GM21529 (cell line): ENCODE results near the gene PRKCE.

Experiments used
- ATAC-seq: cut with Tn5 transposase; IDR thresholded peaks from one replicate; pipeline ENCODE4 v1.9.1; 2021; ENCODE audit not compliant: unreplicated experiment

The PRKCE gene

DNA sequence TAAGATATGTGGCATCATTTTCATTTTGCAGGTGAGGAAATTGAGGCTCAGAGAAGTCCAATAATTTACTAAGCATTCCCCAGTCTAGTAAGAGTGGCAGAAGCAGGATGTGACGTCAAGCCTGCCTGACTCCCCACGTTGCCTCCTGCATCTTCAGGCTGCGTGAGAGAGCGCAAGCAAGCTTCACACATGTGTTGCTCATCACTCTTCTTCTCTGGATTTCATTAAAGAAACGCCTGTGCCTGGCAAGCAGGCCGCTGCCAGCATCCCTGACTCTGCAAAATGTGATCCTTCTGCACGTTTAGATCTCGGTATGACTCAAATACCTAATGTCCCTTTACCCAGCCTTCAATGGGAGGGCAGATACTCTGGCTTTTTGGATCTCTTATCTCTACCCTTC is 96.8 kb downstream of the PRKCE start:
- ATAC-seq, result no peak

DNA sequence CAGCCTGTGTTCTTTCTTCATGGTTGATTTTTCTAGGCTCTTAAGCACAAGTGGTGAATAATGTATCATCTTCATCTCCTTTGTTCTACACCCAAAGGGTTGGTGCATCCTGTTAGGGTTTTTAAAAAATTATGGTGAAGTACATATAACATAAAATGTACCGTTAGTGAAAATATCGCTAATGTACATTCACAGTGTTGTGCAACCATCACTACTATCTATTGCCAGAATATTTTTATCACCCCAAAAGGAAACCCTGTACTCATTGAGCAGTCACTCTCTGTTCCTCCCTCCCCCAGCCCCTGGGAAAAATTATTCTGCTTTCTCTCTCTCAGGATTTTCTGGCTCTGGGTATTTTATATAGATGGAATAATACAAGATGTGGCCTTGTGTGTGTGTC is 98.5 kb downstream of the PRKCE start:
- ATAC-seq, result no peak

DNA sequence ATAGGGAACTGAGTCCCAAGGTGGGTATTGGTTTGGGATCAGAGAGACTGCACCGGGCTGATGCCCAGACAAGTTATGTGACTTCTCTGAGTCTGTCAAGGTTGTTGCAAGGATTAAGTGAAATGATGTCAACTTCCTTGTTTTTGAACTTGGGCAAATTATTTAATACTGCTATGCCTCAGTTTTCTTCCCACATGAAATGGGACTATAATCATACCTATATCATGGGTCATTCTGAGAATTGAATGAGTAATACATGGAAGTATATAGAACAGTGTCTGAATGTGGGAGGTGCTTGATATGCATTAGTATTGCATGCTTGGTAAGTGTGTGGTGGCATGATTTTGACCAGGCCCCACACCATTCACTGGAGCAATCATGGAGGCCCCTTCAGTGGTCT is 99.0 kb downstream of the PRKCE start:
- ATAC-seq, result no peak

DNA sequence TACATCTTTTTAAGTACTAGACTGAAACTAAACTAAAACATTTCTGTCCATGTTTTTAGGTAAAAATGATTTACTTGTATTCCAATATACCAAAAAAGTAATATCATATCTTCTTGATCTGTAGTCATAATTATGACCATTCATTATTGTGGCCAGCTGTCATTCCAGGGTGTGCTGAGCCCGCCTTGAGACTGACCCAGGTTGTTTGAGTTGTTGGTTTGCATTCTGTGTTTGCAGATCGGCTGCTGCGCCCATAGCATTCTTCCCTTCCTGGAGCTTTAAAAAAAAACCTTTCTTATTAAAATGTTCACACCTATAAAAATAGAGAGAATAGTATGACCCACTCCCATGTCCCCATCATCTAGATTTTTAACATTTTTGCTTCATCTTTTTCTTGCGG is 101.9 kb downstream of the PRKCE start:
- no peak for ATAC-seq

DNA sequence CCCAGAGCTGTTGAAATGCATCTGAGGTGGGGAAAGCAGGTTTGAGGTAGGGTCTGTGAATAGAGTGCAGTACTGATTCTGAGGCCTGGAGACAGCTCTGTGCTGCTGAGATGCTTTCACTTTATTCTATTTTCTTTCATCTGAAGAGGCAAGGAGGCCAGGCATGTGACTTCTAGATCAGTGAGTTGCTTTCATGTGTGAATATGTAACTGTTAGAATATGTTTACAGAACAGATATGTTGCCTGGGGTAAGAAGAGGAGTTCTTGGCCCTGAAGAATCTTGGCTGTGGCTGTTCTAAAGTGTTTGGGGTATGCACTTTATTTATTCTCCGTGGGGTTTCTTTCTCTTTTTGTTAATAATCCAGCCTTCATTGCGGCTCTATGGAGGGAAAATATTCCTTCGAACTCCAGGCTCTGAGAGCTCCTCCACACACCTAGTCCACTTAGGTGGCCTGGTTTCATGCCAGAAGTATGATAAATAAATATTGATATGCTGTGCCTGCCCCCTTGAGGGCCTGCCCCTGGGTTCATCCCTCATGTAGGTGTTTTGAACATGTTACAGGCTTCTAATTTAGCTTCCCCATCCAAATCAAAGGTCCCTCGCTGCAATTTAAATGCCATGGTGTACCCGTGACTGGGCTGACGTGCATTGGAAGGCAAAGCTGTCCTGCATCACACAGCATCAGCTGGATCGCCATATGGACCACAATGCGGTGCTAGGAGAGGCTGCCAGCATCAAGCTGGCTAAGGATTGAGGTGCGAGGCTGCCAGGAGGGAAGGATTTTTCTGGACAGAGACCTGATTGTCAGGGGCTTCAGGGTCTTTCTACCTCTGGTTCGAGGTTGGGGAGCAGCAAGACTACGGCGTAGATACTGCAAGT is 102.9 kb downstream of the PRKCE start:
- no peak for ATAC-seq

DNA sequence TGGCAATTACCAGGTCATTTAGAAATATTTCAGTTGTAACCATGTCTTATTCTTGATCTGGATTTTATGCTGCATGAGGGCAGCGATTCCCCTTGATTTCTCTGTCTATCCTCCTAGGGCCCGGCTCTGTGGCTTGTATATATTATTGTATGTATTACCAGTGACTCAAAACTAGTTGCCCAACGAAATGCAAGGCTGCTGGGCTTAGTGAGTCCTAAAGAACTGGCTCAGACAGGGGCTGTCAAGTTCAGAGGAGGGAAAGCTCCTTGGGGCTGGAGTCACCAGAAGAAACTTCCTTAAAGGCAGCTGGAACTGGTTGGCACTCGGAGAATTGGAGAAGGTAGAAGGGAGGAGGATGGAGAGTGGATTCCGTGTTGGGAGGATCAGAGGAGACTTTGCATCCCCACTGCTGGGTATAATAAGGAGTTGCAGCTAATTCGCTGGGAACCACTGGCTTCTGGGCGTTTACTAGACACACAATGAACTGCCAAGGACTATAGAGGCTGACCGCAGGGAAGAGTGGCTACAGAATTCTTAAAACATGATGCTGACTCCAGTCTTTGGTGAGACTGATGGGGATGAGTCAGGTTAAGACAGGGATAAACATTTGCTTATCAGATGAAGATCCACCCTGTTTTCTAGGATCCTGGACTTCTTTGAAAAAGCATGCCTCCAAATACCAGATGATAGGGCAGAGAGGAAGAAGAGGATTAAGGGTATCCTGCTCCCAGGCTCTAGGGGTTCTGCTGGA is 104.3 kb downstream of the PRKCE start:
- no peak for ATAC-seq

DNA sequence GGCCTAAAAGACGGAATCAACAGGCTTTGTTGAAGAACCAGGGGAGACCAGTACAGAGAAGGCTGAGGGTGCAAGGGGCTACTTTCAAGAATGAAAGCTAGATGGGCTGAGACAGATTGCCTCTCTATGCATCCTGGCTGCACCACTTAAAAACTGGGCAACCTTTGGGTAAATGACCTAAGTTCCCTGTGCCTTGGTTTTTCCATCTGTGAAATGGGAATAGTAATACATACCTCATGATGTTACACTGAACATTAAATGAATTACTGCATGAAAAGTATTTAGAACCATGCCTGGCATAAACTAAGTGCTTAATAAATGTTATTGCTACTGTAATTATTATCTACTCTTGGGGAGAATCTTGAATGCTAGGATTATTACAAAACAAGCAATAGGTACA is 106.5 kb downstream of the PRKCE start:
- ATAC-seq, result no peak

DNA sequence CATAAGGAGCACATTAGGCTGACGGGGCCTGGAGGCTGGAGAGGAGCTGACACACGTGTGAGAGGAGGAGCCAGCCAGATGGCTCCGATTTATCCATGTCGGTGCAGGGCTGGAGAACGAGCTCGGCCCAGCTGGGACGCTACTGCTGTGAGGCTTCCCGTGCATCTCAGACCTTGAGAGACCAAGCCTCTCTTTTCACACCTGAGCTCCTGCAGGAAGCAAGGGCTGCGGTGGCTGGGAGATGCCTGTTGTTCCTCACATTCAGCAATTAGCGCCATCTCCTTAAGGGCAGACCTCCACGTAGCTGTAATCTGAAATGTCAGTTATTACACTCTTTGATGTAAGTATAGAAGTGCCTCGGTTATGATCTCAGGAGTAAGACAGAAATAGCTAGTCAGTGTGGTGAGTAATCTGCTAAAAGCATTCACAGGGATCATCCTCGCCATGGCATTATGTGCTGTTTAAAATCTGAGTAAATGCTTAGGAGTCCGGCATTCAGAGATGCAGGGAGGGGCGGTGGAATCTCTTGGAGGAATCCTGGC is 107.9 kb downstream of the PRKCE start:
- no peak for ATAC-seq

DNA sequence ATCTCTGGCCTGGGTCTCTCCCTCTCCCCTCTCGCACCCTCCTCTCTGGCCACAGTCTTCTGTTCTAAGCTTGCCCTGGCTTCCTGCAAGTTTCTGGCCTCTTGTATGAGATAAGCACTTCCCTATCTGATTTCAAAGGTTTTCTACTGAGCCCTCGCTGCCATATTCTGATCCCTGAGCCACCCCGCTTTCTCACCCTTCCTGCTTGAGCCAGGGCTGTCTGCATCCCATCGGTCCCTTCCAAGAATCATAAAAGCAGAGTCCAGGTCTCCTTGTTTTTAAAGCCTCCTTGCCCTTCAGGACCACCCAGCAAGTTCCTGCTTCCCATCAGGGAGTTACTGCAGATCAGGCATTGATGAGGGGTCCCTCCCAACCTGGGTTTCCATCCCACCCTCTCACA is 110.2 kb downstream of the PRKCE start:
- no peak for ATAC-seq

DNA sequence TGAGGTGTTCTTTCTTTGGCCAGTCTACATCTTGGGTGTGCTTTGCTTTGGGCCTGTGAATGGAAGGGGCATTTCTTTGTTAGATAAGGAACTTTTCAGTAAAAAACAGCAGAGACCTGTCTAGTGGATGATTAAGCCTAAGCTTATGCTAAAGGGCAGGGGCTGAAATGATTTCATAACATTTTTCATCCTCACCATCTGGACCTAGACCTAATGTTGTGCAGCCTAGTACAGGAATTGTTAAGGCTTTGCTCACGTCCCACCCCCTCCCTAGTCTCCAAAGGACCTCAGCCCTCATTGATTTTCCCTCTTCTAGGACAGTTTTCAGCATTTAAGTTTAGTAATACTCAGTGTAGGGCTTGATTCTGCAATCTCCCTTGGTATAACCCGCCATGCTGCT is 111.8 kb downstream of the PRKCE start:
- no peak for ATAC-seq

DNA sequence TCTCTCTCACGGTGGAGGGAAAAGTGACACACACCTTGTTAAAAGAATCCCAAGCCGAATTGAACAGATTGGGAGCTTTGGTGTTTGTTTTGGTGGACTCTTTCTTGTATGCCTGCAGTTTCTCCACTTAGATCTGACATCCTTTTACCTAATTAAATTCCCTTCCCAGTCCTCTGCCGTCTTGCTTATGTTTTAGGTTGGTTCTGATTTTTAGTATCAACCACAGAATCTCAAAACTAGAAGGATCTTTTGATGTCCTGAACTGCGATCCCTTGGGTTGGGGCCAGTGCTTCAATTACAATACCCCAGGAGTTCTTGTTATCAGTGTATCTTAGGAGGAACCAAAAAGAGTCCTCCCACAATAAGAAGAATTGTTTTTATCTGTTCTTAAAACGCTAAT is 112.3 kb downstream of the PRKCE start:
- no peak for ATAC-seq

DNA sequence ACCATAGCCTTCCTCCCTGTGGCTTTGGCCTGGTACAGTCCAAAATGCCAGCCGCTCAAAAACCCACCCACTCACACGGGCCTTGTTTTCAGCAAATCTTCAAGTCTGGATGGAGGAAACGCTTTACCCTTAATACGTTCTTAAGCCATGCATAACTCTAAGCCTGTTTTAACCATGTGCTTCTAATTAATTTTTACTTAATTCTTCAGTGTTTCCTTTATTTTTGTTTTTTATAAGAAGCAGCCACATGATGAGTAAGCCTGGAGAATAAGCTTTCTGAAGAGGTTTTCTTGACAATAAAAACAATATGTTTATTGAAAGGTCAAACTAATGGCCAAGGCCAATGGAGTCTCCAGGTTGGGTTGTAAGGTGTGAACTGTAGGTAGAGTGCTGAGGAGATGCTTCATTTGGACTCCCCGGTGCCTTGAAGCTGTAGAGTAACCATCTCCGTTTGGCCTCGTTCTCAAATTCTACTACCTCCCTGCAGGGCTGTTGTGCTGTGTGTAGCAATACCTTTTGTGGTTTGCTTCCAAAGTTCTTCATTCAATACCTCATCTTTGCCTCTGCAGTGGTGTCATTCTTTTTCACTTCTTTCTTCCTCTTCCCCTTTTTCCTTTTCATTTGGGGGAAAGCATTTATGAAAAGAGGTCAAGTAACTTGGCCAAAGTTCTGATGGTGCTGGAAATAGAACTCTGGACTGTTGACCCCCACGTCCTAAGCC is 113.7 kb downstream of the PRKCE start:
- ATAC-seq, result no peak

DNA sequence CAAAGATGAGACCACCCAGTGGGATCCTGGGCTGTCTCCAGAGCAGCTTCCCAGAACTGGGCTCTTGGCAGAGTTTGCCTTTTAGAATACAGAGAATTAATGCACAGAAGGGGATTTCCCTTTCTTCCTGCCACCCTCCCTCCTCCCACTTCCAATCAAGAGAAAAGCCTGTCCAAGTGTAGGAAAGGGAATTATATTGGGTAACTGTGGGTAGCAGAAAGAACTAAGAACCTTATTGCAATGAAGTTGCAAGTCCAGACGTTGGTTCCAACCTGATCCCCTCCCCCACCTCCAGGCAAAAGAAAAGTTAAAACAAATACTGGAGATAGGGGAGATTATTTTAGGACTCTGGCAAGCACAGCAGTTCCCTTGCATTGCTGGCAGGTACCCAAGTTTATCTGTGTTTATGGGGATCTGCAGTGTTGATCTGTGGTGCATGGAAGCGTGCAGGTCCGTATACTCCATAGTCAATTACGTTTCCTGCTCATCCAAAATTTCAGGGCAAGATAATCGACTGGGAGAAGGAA is 114.3 kb downstream of the PRKCE start:
- ATAC-seq, result no peak

DNA sequence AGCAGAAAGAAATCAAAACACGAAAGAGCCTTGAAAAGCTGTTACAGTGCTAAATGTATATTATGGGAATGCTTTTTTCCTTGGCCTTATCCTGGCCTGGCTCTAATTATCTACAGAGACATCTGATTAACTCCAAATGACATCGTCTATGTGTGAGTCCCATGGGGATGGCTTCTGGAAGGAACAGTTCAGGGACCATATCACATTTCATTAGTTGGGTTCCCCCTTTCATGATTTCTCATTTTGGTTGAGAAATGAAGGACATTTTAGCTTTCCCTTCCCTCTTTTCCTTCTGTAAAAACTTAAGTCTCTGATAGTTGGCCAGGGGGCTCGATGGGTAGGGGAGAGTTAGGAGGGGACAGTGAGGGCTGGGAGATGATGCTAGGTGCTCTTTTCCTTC is 116.7 kb downstream of the PRKCE start:
- no peak for ATAC-seq

DNA sequence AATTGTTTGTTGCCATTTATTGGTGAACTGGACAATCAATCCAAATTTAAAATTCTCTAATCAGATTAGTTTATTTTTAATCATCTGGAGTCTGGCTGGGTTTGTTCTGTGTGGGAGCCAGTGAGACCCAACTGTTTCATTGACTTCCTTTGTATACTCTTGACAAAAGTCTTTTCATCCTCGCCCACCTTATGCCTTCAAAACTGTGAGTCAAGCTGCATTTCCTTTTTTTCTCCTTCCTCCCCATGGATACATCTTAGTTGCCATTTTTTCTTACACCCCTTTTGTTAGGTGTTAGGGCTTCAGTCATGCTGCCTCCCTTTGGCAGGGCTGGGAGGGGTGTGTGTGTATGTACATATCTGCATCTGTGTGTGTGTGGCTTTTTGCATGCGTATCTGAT is 117.6 kb downstream of the PRKCE start:
- no peak for ATAC-seq

DNA sequence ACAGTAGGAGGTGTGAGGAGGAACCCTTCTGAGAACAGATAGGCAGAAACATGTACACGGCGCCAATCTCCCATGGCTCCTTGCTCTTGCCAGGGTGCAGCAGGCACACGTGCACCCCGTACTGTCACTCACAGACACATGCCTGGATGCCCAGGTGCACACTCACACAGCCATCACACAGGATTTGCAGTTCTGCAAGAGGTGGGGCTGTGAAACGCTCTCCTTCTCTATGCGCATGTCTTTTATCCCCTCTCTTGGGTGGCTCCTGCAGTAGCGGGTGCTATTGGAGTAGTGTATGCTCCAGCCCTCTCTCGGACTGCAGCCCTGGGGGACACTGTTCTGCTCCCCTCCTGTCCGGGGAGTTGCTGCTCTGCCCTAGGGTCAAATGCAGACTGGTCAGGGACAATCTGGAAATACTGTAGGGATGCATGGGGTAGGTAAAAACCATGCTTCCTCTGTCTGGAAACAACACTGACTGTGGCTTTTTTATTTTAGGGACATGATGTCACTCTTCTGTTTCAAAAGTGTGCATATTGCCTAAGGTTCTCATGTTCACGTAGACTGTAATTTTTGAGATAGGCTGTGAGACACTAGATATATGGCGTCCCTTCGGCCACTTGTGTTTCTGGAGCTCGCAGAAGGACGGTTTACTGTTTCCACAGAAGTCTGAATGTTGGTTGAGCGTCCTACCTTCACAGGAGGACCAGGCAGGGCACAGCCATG is 118.5 kb downstream of the PRKCE start:
- ATAC-seq, result no peak

DNA sequence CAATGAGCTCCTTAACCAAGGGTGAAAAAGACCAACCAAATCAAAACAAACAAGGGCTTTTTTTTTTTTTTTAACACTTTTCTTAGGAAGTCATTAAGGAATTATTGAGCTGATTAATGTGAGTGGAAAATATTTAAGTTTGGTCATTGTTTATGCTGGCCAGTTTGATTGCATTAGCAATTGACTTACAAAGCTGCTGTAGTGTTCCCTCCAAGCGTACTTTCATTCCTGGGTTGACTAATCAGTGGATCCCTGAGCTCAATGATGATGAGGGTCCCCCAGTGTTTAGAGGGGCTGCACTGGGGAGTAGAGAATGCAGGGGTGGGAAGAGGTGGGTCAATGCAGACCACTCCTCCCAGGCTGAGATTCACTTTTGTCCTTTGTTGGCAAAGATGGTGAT is 119.3 kb downstream of the PRKCE start:
- no peak for ATAC-seq

DNA sequence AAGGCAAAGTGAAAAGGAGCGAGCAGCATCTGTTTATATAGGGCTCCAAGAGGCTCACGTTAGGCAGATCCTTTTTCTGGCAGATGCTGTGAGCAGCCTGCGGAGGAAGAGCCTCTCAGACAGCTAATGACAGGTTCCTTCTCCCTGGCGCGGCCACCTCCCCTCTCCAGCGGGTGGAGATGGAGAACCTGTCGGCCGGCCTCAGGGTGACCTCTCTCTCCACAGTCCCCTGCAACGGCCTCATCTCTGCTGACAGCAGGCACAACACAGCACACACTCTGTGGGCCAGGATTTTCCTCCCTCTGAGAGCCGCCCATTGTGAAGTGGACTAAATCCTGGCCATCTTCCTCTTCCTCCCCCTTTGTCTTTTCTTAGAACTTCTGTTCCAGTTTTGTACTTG is 119.8 kb downstream of the PRKCE start:
- ATAC-seq, result no peak

DNA sequence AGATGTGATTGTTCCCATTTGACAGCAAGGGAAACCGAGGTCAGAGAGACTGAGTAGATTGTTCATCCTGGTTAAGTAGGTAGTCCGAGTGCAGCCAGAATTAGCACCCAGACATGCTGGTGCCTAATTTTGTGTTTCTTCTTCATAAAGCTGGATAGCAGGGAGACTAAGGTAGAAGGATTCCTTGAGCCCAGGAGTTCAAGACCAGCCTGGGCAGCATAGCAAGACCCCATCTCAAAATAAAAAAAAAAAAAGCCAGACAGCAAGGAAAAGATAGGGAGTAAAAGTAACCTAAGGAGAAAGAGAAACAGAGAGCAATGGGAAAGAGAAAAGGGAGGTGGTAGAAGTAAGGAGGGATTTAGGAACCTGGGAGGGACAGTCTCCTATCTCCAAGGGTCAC is 120.6 kb downstream of the PRKCE start:
- no peak for ATAC-seq

DNA sequence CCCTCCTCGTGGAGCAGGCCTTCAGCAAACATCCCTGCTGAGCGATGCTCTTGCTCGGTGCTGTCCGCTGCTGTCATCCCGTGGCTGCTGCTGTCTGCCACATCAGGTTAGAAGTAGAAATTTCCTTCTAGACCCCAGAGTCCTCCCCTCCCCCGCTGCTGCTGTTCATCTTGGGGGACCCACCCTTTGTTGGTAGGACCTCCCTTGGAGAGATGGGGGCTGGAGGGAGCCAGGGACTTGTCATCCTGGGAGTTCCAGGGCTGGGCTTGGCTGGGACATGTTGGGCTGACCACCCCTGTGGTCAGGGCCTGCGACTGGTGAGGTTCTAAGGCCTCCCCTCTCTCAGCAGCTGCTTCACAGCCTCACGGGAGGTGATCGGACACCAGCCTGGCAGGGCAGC is 122.4 kb downstream of the PRKCE start:
- ATAC-seq, result no peak
